Vagina (tissue), 2 donors: Measurements from ENCODE around the gene WDR20. TPM values are rescaled to one million over a fixed set of nuclear protein-coding genes. Genes with fewer than 3 reads are reported as not detected.

Experiments
- DNase-seq, 2 donors: peaks; one replicate each; pipeline ENCODE4 v3.0.0-alpha.2; 2017; ENCODE audit errors: extremely low spot score in 2 of 2
- H3K27ac ChIP-seq: fragments of 200-600 bp; sonication (generic); one replicate; pipeline ENCODE4 v1.5.1; 2019
- H3K27me3 ChIP-seq: fragments of 200-600 bp; sonication (generic); one replicate; pipeline ENCODE4 v1.5.1; 2019
- H3K36me3 ChIP-seq, 2 donors: fragments of 200-600 bp; sonication (generic); one replicate each; pipeline ENCODE4 v1.5.1; 2017 to 2019
- H3K4me1 ChIP-seq: fragments of 200-600 bp; sonication (generic); one replicate; pipeline ENCODE4 v1.5.1; 2019
- H3K4me3 ChIP-seq, 2 donors: fragments of 200-600 bp; sonication (generic); 1 replicate in 1 of 2; 2 replicates in 1 of 2; pipeline ENCODE4 v1.5.1; 2016 to 2019
- H3K9me3 ChIP-seq: fragments of 200-600 bp; sonication (generic); one replicate; pipeline ENCODE4 v1.5.1; 2019
- POLR2A ChIP-seq, 2 donors: fragments of 450-650 bp; IDR thresholded peaks; one replicate each; pipeline ENCODE4 v1.6.1; 2017; ENCODE audit warnings: antibody characterized with exemption in 2 of 2, mild to moderate bottlenecking in 2 of 2, moderate library complexity in 2 of 2
- POLR2AphosphoS5 ChIP-seq, 2 donors: sonication (generic); formaldehyde crosslinking; IDR thresholded peaks; one replicate each; pipeline ENCODE4 v1.9.0; 2017; ENCODE audit warnings: antibody characterized with exemption in 2 of 2, mild to moderate bottlenecking in 2 of 2, low read depth in 1 of 2; ENCODE audit not compliant: insufficient read depth in 1 of 2
- intact Hi-C: fragments of 100-400 bp; cut with DNase I; formaldehyde crosslinking; loops from one replicate; pipeline ENCODE4 v1.15.1; 2023
- total RNA-seq: library from RNA; depleted of rRNA; stranded (reverse); fragments of >200 nt; gene quantifications from one replicate; pipeline ENCODE4 v1.2.3, GENCODE V29; 2016
- TF ChIP-seq, protein P1 (sequence below), 3 experiments: fragments of 450-650 bp in 2 of 3; fragments of 200-600 bp in 1 of 3; sonication (generic) in 1 of 3; IDR thresholded peaks; one replicate each; pipeline ENCODE4 v1.5.1; 2017 to 2019; ENCODE audit warnings: antibody characterized with exemption in 3 of 3, mild to moderate bottlenecking in 2 of 3, moderate library complexity in 2 of 3

Gene WDR20
- total RNA-seq, 1 donor from 2014 or later, result 24.8 TPM

DNA sequence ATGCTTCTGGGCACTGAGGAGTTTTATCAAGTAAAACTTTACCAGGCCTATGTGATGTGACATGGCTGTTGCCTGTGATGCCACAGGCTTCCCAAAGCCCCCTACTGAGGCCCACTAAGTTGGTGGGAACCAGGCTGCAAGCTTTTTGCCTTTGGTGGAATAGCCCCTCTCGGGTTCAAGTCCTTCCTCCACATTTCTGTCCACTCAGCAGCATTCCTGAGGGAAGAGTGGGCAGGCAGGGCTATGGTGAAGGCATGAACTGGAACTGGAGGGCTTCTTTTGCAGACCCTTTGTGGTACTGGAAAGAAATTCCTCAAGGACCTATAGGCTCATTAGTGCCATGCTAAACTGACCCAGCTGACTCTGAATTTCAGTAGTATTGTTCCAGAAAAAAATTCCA is 48.5 kb downstream of the WDR20 start:
- Histone ChIP-seq H3K9me3 (no peaks in the 10 kb centered on the region), H3K4me3 (no peak overlapping the region), H3K27ac (peak overlapping the region; percentile 46), H3K36me3 (no peaks in the 10 kb centered on the region), H3K27me3 (no peaks in the 10 kb centered on the region), H3K4me1 (peaks cover 47% of the 10 kb centered on the region)
- intact Hi-C loops, result no loop called here
- DNase-seq, result no peak
- TF ChIP-seq POLR2AphosphoS5 (IDR thresholded peaks at IDR 0.05; ENCODE audit: insufficient read depth in 1 of 2, low read depth in 1 of 2), result no peak
- no peak for TF ChIP-seq POLR2A (IDR thresholded peaks at IDR 0.05)
- TF ChIP-seq, protein P1, sequence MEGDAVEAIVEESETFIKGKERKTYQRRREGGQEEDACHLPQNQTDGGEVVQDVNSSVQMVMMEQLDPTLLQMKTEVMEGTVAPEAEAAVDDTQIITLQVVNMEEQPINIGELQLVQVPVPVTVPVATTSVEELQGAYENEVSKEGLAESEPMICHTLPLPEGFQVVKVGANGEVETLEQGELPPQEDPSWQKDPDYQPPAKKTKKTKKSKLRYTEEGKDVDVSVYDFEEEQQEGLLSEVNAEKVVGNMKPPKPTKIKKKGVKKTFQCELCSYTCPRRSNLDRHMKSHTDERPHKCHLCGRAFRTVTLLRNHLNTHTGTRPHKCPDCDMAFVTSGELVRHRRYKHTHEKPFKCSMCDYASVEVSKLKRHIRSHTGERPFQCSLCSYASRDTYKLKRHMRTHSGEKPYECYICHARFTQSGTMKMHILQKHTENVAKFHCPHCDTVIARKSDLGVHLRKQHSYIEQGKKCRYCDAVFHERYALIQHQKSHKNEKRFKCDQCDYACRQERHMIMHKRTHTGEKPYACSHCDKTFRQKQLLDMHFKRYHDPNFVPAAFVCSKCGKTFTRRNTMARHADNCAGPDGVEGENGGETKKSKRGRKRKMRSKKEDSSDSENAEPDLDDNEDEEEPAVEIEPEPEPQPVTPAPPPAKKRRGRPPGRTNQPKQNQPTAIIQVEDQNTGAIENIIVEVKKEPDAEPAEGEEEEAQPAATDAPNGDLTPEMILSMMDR (IDR thresholded peaks at IDR 0.05), result no peak

DNA sequence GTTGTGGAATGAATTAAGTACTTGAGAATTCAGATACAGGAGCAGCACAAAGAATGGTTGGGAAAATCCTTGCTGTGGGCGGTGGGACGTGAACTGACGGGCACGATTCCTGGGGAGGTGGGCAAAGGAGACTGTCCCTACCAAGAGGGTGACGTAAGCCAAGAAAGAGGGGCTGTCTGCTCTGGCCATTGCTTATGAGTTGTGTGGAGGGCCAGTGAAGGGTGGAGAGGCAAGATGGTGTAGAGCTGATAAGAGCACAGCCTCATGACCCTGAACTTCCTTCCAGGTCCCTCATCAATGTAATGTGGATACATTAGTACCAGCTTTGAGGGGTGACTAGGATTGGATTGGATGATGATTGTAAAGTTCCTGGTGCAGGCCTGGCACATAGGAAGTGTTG is 50.2 kb downstream of the WDR20 start:
- Histone ChIP-seq H3K36me3 (no peaks in the 10 kb centered on the region), H3K9me3 (no peaks in the 10 kb centered on the region), H3K27ac (no peak overlapping the region), H3K4me3 (no peak overlapping the region), H3K4me1 (peaks cover 45% of the 10 kb centered on the region), H3K27me3 (no peaks in the 10 kb centered on the region)
- intact Hi-C loops, result no loop called here
- DNase-seq, result no peak
- TF ChIP-seq, protein P1 (IDR thresholded peaks at IDR 0.05), result no peak
- no peak for TF ChIP-seq POLR2A (IDR thresholded peaks at IDR 0.05)
- TF ChIP-seq POLR2AphosphoS5 (IDR thresholded peaks at IDR 0.05; ENCODE audit: insufficient read depth in 1 of 2, low read depth in 1 of 2), result no peak

DNA sequence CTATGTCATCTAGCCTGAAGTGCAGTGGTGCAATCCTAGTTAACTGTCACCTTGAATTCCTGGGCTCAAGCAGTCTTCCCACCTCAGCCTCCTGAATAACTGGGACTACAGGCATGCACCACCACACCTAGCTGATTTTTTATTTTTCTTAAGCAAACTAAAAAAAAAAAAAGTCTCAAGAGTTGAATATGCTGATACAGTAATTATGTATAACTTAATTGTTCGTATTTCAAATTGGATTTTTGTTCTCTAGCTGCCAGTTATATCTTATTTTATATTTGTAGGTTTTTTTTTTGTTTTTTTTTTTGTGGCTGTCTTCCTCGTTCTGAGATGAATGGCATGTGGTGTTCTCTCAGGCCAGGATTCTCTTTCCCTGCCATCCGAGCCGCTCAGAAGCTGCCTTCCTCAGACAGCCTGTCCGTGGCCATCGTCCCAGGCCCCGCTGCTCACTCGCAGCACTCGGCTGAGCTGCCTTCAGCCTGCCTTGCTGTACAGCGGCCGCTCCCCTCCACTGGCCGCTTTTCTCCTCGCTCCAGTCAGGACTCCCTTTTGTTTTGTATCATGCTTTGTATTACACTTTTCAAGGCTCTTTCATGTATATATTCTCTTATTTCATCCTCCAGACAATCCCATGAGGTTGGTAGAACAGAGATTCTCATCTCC is 53.3 kb downstream of the WDR20 start:
- no peaks in the 10 kb centered on the region for H3K9me3 ChIP-seq
- peaks cover 0 to 8% of the 10 kb centered on the region in 2 donors for H3K36me3 ChIP-seq
- H3K4me1 ChIP-seq, result peaks cover 38% of the 10 kb centered on the region
- no peak for DNase-seq
- TF ChIP-seq, protein P1 (IDR thresholded peaks at IDR 0.05), result no peak
- TF ChIP-seq POLR2AphosphoS5 (IDR thresholded peaks at IDR 0.05; ENCODE audit: insufficient read depth in 1 of 2, low read depth in 1 of 2), result no peak
- TF ChIP-seq POLR2A (IDR thresholded peaks at IDR 0.05), result no peak
- H3K4me3 ChIP-seq, result no peak overlapping the region
- intact Hi-C loops, result no loop called here
- no peak overlapping the region for H3K27ac ChIP-seq
- no peaks in the 10 kb centered on the region for H3K27me3 ChIP-seq

DNA sequence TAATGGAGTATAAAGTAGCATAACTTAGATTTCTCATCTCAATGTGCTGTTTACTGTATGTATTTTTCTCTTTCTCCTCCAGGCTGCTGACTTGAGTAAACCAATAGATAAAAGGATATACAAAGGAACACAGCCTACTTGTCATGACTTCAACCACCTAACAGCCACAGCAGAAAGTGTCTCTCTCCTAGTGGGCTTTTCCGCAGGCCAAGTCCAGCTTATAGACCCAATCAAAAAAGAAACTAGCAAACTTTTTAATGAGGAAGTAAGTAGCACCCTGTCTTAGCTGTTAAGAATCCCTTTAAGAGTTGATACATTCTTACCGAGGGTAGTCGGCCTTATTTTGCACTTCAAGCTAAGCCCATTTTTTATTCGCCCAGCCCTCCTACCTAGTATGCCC is 55.2 kb downstream of the WDR20 start:
- intact Hi-C loops, result no loop called here

DNA sequence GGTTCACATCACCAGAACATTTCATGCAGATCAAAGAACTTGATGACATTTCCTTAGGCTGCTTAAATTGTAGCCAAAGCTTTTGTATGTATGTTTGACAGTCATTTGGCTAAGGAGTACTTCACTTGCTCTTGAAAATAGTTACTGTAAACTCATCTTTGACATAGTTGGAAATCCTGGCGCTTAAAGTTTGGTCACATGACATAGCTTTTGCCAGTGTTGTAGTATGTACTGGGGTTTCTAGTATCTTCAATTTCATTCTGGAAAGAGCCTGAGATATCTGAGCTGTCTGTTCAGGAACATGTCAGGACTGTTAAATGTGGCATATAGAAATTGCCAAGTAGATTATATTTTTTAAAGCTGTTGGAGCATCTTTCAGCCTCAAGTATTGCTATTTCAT is 55.7 kb downstream of the WDR20 start:
- no peak for DNase-seq
- Histone ChIP-seq H3K27ac (no peak overlapping the region), H3K4me1 (peaks cover 25% of the 10 kb centered on the region), H3K4me3 (no peak overlapping the region), H3K27me3 (no peaks in the 10 kb centered on the region), H3K36me3 (peaks cover 0 to 24% of the 10 kb centered on the region in 2 donors), H3K9me3 (no peaks in the 10 kb centered on the region)
- TF ChIP-seq POLR2A (IDR thresholded peaks at IDR 0.05) (no peak), POLR2AphosphoS5 (IDR thresholded peaks at IDR 0.05; ENCODE audit: insufficient read depth in 1 of 2, low read depth in 1 of 2) (no peak)
- TF ChIP-seq, protein P1 (IDR thresholded peaks at IDR 0.05), result no peak
- intact Hi-C loops, result no loop called here

More for the DNA sequence above, 55.2 kb downstream of the WDR20 start:
- DNase-seq, result no peak
- Histone ChIP-seq H3K4me3 (no peak overlapping the region), H3K27me3 (no peaks in the 10 kb centered on the region), H3K36me3 (peaks cover 0 to 21% of the 10 kb centered on the region in 2 donors), H3K27ac (no peak overlapping the region), H3K4me1 (peaks cover 27% of the 10 kb centered on the region), H3K9me3 (no peaks in the 10 kb centered on the region)
- no peak for TF ChIP-seq POLR2A (IDR thresholded peaks at IDR 0.05)
- no peak for TF ChIP-seq POLR2AphosphoS5 (IDR thresholded peaks at IDR 0.05; ENCODE audit: insufficient read depth in 1 of 2, low read depth in 1 of 2)
- TF ChIP-seq, protein P1 (IDR thresholded peaks at IDR 0.05), result no peak
